Hepatocyte (in vitro differentiated cells): Measurements from ENCODE around the gene ACVR2A. TPM values are rescaled to one million over a fixed set of nuclear protein-coding genes. Genes with fewer than 3 reads are reported as not detected.

Experiments
- DNase-seq: peaks from one replicate; pipeline ENCODE4 v3.0.0-alpha.2; 2016; ENCODE audit warnings: low spot score
- H2AFZ ChIP-seq: fragments of 200-600 bp; sonication (generic); 2 replicates; pipeline ENCODE4 v1.6.0; 2016; ENCODE audit warnings: antibody characterized with exemption, mild to moderate bottlenecking
- H3K27ac ChIP-seq: fragments of 200-600 bp; sonication (generic); 2 replicates; pipeline ENCODE4 v1.5.1; 2016; ENCODE audit warnings: mild to moderate bottlenecking
- H3K27me3 ChIP-seq: fragments of 200-600 bp; sonication (generic); 2 replicates; pipeline ENCODE4 v1.6.1; 2016
- H3K36me3 ChIP-seq: fragments of 200-600 bp; sonication (generic); replicated peaks from 2 replicates; pipeline ENCODE4 v1.5.1; 2016; ENCODE audit warnings: low read depth; ENCODE audit not compliant: insufficient read depth
- H3K4me1 ChIP-seq: fragments of 200-600 bp; sonication (generic); 2 replicates; pipeline ENCODE4 v1.5.1; 2016; ENCODE audit warnings: mild to moderate bottlenecking, moderate library complexity; ENCODE audit not compliant: insufficient read depth
- H3K4me2 ChIP-seq: fragments of 200-600 bp; sonication (generic); 2 replicates; pipeline ENCODE4 v1.6.0; 2016
- H3K4me3 ChIP-seq: fragments of 200-600 bp; sonication (generic); 2 replicates; pipeline ENCODE4 v1.5.1; 2016; ENCODE audit warnings: mild to moderate bottlenecking
- H3K79me2 ChIP-seq: fragments of 200-600 bp; sonication (generic); 2 replicates; pipeline ENCODE4 v1.6.0; 2017; ENCODE audit warnings: mild to moderate bottlenecking
- H3K9me2 ChIP-seq: fragments of 200-600 bp; sonication (generic); replicated peaks from 2 replicates; pipeline ENCODE4 v1.6.0; 2017; ENCODE audit warnings: mild to moderate bottlenecking; ENCODE audit not compliant: insufficient read depth
- H3K9me3 ChIP-seq: fragments of 200-600 bp; sonication (generic); 2 replicates; pipeline ENCODE4 v1.5.1; 2016; ENCODE audit warnings: low read depth, mild to moderate bottlenecking
- H4K20me1 ChIP-seq: fragments of 200-600 bp; sonication (generic); 2 replicates; pipeline ENCODE4 v1.6.0; 2016; ENCODE audit warnings: mild to moderate bottlenecking; ENCODE audit not compliant: insufficient read depth, poor library complexity, severe bottlenecking
- CTCF ChIP-seq: fragments of 200-600 bp; sonication (generic); IDR thresholded peaks from 2 replicates; pipeline ENCODE4 v1.5.1; 2016; ENCODE audit warnings: antibody characterized with exemption, mild to moderate bottlenecking; ENCODE audit not compliant: poor library complexity
- EZH2 ChIP-seq: fragments of 200-600 bp; sonication (generic); IDR thresholded peaks from 2 replicates; pipeline ENCODE4 v1.6.1; 2016; ENCODE audit warnings: antibody characterized with exemption, mild to moderate bottlenecking, borderline replicate concordance
- EZH2phosphoT487 ChIP-seq: fragments of 200-600 bp; sonication (generic); IDR thresholded peaks from one replicate; pipeline ENCODE4 v1.6.1; 2018; ENCODE audit warnings: antibody characterized with exemption, mild to moderate bottlenecking, low read depth, moderate library complexity; ENCODE audit not compliant: unreplicated experiment, severe bottlenecking
- WGBS: methylation state at CpG from one replicate; pipeline ENCODE4 v1.1.6; 2016; ENCODE audit warnings: low lambda C conversion rate; ENCODE audit errors: missing lambda C conversion rate; 5-methylcytosine and 5-hydroxymethylcytosine counted together
- polyA plus RNA-seq: library from polyadenylated mRNA; unstranded; fragments of >200 nt; fragmentation: Nextera tagmentation; extraction: Ambion mirVana; gene quantifications from 2 replicates; pipeline ENCODE4 v1.2.1, GENCODE V29; 2016
- total RNA-seq: library from RNA; depleted of rRNA; stranded (reverse); fragments of >200 nt; gene quantifications from 2 replicates; pipeline ENCODE4 v1.2.3, GENCODE V29; 2014

The ACVR2A gene
- total and polyA plus RNA-seq, 2 experiments from 2014 or later: 21.9 to 43.0 TPM

DNA sequence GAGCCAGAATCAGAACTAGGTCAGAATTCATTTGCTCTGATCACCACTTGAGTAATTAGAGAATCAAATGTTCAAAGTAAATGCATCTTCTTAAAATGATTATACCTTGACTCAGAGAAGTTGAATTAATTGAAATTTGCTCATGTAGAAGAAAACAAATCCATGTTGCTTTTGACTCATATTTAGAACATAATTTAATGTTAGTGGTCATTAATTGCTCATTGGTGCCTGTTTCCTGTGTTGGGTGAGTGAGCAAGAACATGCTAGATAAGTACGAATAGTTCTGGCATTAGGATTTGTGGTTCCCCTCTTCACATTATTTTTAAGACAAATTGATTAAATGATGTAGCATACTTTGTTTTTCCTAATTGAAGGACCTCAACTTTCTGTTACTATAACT lies 19.0 kb downstream of the ACVR2A start:
- peaks cover 90% of the 10 kb centered on the region for H4K20me1 ChIP-seq
- TF ChIP-seq EZH2phosphoT487 (no peak), CTCF (no peak), EZH2 (no peak)
- H3K79me2 ChIP-seq: peaks cover 100% of the 10 kb centered on the region
- no peak overlapping the region for H3K4me2 ChIP-seq
- H3K4me3 ChIP-seq: no peak overlapping the region
- H3K9me2 ChIP-seq: no peaks in the 10 kb centered on the region
- H3K27me3 ChIP-seq: no peaks in the 10 kb centered on the region
- no peaks in the 10 kb centered on the region for H3K36me3 ChIP-seq
- WGBS: 97% methylated on average over 1 of the region's 1 CpG
- H3K4me1 ChIP-seq: peaks cover 28% of the 10 kb centered on the region
- DNase-seq: no peak
- H3K9me3 ChIP-seq: no peaks in the 10 kb centered on the region
- no peak overlapping the region for H2AFZ ChIP-seq
- H3K27ac ChIP-seq: no peak overlapping the region

DNA sequence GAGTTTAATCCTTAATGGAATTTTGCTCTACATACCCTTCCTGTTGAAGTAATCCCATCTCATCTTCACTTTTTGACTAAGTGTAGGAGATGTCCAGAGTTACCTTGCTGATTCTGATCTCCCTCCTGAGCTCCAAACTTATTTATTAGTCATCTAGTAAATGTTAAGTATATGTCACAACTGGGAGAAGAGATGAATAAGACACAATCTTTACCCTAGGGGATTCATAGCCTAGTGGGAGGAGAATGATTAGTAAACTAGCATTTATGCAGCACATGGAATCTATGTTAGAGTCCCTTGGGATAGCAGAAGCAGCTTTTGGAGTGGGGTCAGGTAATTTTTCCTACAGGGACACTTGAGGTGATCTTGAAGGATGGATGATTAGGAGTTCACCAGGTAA lies 20.7 kb downstream of the ACVR2A start:
- TF ChIP-seq EZH2phosphoT487: no peak
- no peak for TF ChIP-seq CTCF
- TF ChIP-seq EZH2: no peak
- Histone ChIP-seq H3K4me3 (no peak overlapping the region), H2AFZ (no peak overlapping the region), H3K9me2 (no peaks in the 10 kb centered on the region), H3K27ac (no peak overlapping the region), H3K27me3 (no peaks in the 10 kb centered on the region), H4K20me1 (peaks cover 90% of the 10 kb centered on the region), H3K9me3 (no peaks in the 10 kb centered on the region), H3K79me2 (peaks cover 100% of the 10 kb centered on the region), H3K36me3 (no peaks in the 10 kb centered on the region), H3K4me2 (no peak overlapping the region), H3K4me1 (peaks cover 25% of the 10 kb centered on the region)
- no peak for DNase-seq

GRCh38 chr2:147867050-147867449 lies 22.2 kb downstream of the ACVR2A start:
- H3K4me1 ChIP-seq: peaks cover 17% of the 10 kb centered on the region
- 93% methylated on average over 2 of the region's 2 CpGs for WGBS
- H3K27ac ChIP-seq: no peak overlapping the region

More at GRCh38 chr2:147867050-147867449, 22.2 kb downstream of the ACVR2A start:
- Histone ChIP-seq H3K4me3 (no peak overlapping the region), H4K20me1 (peaks cover 89% of the 10 kb centered on the region), H3K9me2 (no peaks in the 10 kb centered on the region), H3K4me2 (no peak overlapping the region), H3K79me2 (peaks cover 100% of the 10 kb centered on the region), H3K27me3 (no peaks in the 10 kb centered on the region), H3K9me3 (no peaks in the 10 kb centered on the region), H2AFZ (no peak overlapping the region), H3K36me3 (no peaks in the 10 kb centered on the region)
- no peak for TF ChIP-seq EZH2
- TF ChIP-seq CTCF: no peak
- TF ChIP-seq EZH2phosphoT487: no peak
- no peak for DNase-seq
